Activated T-helper 9 cell treated with anti-CD3 and anti-CD28 coated beads, Interleukin-2, amount 50 U/mL, for 16 hours (primary cell): ENCODE measurements around the gene OSBPL5.

Experiments used
- DNase-seq: peaks from one replicate; pipeline ENCODE4 v3.0.0-alpha.2; 2020; ENCODE audit warnings: low read depth

Gene OSBPL5

DNA sequence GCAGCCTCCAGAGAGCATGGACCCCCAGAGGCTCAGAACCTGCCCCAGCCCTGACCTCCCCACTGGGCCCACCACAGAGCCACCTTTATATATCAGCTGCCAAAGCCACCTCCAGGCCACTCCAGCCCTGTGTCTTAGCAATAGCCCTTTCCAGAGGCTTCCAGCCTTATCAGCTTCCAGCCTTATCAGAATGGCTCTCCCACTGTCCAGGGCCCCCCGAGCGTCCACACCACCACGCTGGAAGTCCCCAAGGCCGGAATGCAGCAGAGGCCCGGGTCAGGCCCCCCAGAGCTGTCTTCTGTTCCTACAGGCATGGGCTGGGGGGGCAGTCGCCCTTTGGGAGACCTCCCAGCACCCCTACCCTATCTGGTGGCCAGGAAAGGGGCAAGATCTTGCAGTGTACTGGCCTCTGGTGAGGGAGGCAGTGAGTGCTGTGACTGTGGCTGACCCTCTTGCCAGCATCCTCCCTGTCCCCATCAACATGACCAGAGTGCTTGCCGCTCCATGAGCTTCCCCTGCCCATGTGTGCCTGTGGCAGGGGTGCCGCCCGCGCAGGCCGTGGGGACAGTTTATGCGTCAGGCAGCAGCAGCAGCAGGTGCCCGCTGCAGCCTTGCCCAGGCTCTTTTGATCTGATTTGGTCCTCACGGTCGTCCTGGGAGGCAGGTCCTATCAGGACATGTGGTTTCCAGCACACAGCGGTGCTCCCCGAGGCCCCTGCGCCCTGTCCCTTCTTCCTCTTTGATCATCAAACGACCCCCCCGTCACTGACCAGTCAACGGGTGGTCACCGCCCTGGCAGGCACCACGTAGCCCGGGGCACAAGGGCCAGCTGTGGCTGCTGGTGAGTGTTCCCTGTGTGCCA lies 15.9 kb downstream of the OSBPL5 start:
- DNase-seq = no peak

DNA sequence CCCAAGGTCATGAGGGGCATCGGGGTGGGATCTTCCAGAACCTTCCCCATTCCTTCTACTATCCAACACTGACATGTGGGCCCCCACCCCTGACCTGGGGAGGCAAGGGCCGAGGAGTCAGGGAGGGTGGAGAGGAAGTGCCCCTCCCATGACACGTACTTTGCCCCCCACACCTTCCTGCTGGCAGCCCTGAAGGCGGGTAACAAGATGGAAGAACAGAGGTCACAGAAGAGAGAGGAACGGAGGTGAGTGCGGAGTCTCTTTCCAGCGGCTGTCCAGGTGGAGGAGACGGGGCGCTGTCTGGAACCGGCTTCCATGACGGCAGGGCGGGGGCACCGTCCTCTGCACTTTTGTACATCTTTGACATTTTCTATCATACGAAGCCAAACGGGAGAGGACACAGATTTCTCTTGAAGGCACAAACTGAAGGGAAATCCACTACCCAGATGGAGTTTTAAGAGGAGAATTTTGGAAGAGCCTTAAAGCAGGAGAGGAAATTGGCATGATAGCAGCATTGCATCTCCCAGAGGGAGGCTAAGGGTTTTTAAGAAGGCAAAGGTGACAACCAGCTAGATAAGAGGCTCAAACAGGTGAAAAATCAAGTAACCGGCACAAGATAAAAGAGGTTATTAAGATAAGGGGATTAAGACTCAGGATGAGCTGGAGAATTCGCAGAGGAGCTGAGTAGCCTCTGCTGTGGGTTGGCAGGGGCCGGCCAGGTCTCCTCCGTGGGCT lies 16.7 kb downstream of the OSBPL5 start:
- DNase-seq = no peak

DNA sequence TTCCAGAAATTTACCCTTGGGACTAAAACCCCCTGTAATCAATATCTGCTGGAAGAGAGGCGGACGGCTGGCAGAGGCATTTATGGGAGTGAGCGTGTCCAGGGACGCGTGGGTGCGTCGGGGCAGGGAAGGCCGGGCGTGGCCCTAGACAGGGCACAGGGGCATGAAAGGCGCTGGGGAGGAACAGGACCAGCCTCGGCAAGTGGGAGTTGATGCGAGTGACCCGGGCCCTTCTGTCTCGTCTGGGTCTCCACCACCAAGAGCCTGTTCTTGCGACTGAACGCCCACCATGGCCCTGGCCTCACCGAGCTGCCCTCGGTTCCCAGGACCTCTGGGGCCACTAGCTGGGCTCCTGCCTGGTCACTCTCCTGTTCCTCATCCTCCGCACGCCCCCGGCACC lies 17.5 kb downstream of the OSBPL5 start:
- DNase-seq = no peak

DNA sequence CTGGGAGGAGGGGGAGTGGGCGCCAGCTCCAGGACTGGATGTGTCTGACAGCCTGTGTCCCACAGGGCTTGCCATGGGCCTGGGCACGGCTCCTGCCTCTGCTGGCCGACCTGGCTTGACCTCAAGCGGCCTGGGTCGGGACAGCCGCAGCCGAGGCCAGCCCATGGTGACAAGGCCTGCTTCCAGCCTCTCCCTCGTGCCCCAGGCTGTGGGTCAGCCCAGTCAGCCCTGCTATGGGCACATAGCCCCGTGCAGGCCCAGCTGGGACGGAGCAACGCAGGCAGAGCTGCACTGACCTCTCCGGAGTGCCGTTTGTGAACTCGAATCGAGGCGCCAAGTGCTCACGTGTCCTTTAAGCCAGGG lies 17.9 kb downstream of the OSBPL5 start:
- no peak for DNase-seq

DNA sequence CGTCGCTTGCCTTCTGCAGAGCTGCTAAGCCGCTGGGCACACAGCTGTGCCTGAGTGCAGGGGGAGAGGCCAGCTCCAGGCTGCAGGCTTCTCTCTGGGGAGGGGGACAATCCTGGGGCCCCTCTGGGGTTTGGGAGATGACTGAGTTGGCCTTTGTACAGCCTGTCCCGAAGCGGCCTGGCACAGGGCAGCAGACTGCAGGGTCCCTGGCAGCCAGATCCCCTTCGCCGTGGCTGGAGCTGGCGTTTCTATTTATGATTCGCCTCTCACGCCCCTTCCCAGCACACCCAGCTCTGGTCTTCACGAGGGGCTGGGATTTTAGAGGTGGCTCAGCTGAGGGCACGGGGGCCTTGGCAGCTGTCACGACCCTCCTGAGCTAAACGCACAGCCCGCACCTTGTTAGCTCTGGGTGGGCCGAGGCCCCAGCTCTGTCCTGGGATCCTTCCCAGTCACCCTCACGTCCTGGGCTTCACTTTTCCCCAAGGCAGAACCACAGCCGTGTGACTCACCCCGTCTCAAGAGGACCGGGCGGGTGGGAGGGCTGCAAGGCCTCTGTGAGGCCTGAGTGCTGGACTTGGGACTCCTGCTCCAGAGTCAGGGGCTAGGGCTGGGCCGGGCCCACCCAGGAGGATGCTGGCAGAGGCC lies 18.4 kb downstream of the OSBPL5 start:
- DNase-seq = no peak

DNA sequence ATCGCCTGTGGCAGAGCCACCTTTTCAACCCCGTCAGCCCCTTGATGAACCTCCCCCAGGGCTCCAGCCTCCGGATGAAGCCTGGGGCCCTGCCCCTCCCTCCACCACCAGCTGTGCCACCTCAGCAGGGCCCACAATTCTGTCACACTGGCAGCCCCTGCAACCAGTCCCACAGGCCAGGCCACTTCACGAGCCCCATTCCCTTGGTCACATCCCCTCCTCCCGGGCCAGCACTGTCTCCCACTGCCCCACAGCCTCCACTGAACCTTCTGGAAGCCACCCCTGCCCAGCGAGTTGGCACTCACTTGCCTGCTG lies 19.9 kb downstream of the OSBPL5 start:
- DNase-seq = no peak

DNA sequence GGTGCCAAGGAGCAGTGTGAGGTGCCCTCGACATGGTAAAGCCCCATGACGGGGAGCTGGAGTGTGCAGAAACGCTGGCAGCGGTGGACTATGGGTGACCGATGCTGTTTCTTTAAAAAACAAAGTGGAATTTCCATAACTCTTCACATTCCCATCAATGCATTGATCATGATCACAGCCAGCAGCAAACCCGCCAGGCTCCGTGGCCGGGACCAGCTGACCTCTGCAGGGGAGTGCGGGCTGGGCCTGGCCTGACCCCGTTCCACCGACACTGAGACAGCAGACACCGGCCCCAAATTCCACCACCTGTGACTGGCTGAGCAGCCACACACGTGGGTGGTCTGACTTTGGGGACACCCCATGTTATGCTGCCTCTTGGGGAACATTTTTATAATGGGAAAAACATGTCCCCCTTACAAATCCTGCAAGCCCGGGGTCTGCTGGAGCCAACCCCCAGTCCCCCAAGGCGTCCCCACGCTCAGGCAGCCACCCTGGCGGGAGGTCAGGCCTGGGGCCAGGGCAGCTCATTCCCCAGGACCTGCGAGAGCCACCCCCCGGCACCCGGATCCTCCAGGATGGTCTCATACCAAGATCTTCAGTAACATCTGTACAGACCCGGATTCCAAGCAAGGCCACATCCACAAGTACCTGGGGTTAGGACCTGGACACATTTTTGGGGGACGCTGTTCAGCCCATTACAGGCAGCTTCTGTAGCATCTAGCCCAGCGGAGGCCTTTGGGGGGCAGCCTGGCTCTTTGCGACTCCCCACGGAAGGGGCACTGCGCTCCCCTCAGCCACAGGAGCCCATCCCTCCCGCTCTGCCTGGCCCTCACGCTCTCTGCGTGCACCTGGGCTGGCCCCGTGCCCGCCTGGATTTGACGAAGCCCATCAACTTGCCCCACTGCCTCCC lies 20.6 kb downstream of the OSBPL5 start:
- DNase-seq = no peak

DNA sequence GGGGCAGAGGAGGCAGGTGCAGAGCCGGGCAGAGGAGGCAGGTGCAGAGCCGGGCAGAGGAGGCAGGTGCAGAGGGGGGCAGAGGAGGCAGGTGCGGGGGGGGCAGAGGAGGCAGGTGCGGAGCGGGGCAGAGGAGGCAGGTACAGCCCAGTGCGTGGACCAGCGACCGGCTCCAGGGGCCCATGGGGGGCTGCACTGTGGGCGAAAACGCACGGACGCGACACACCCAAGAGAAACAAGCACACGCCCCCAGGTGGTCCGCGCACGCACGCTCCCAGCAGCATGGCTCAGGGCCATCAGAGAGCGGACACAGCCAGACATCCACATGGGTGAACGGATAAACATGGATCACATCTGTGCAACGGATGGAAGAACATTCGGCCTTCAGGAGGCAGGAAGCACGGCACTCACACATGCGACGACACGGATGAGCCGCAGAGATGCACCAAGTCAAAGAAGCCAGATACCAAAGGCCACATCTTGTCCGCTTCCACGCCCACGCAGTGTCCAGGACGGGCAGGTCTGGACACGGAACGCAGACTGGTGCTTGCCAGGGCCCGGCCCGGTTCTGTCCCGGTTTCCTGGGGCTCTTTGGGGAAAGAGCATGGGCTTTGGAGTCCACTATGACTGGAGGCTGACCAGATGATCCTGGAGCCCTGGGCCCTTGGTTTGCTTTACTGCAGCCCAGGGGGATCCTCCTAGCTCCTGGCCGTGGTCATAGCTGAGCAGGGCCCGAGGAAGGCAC lies 21.8 kb downstream of the OSBPL5 start:
- DNase-seq = no peak

DNA sequence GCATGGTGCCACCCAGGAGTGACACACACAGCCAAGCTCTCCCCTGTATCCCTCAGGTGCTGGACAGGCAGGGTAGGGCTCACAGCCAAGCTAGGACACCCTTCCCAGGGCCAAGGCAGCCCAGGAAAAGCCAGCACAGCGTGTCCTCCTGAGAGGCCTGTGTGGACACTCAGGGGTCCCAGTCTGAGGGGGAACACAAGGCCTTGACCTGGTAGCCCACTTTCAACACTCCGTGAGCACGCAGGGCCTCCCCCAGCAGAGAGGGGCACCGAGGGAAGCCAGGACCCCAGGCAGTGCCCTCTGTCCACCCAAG lies 24.9 kb downstream of the OSBPL5 start:
- DNase-seq = no peak

DNA sequence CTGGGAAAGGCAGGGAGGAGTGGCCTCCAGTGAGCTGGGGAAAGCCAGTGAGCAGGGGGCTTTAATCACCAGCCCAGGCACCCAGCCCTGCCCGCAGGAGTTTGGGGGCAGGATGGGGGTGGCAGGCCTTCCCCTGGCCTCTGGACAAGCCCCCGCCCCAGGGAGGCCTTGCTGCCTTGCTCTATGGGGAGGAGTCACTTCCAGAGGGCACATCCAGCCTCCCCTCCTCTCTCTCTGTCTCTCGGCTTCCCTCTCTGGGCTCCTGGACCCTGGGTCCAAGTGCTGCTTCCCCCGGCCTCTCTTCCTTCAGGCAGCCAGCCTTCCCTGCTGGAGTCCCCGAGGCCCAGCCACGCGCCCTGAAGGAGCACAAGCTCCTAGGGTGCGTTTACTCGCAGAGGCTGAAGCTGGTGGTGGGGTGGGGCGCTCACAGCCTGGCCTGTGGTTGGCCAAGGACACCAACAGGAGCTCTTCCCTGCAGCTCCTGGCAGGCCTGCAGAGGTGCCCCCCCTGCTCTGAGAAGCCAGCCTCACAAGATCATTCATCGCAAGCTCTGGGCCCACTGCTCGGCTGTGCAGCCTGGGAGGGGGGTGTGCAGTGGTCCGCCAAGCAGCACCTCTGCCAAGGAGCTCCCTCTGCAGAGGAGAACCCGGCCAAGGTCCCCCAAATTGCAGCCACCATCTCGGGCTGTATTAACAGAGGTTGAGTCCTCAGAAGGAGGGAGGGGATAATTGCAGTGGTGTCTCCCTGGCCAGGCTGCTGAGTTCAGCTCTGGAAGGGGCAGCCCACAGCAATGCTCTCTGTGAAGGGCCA lies 25.4 kb downstream of the OSBPL5 start:
- no peak for DNase-seq

DNA sequence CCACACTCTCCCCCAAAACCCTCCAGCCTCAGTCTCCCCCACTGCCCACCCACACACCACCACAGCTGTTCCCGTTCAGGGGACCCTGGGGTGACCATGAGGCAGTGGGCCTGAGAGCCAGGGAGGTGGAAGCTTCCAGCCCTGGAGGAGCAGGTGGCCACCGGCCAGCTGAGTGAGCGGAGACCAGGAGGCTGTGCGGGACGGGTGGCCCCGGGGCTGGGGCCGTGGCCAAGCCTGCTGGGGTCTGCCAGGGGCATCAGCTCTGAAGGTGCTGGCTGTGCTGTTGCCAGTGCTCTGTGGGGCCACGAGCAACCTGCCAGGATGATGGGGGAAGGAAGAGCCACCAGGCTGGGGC lies 26.0 kb downstream of the OSBPL5 start:
- no peak for DNase-seq

DNA sequence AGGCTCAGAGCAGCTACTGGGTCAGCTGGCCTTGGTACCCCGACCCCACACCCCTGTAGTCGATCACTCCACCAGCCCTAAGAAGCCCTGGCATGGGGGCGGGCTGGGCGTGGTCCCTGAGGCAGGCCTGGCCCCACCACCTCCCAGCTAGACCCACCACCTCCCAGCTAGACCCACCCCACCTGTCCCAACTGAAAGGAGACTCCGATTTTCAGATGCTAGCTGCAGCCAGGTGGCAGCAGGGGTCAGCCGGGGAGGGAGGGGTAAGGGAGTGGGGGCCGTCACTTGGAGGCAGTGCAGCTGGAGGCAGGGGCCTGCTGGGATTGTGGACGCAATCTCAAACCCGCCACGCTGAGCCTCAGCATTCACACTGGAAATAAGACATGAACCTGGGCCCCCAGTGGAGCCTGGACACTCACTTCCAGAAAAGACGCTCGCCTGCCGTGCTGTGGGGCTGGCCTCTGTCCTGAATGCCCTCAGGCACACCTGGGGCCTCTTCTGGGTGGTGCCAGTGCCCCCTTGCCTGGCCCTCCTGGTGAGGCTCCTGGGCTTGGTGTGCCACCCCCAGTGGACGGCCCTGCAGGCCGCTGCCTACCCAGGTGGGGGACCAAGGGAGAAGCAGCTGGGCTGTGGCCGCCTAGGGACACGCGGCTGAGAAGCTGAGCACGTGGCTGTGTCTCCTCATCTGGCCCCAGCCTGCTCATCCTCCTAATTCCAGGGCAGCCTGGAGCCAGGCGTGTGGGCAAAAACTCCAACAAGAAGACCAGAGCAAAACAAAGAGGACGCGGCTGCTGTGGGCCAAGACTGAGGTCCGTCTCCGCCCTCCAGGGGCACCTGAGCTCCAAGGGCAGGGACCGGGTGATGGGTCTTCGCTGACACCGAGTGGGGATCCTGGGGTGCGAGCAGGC lies 26.7 kb downstream of the OSBPL5 start:
- DNase-seq = no peak

DNA sequence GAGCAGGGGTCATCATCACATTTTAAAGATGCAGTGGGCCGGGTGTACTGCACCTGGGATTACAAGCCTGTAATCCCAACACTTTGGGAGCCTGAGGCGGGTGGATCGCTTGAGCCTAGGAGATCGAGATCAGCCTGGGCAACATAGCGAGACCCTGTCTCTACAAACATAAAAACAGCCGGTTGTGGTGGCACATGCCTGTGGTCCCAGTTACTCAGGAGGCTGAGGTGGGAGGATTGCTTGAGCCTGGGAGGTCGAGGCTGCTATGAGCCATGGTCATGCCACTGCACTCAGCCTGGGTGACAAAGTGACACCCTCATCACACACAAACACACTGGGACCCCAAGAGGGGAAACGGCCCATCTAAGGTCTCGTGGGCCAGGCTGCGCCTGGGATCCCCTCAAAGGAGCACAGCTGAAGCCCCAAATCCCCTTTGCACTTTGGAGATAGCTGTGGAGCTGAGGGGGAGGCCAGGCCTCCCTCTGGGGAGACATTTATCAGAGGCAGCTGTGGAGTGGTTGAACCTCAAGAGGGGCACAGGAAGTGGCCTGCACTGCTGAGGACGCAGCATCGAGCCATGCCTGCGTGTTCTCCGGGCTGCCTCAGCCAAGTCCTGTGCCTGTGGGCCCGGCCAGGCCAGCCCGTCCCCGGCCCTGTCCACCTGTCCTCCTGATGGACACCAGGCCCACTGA lies 27.5 kb downstream of the OSBPL5 start:
- DNase-seq = no peak

DNA sequence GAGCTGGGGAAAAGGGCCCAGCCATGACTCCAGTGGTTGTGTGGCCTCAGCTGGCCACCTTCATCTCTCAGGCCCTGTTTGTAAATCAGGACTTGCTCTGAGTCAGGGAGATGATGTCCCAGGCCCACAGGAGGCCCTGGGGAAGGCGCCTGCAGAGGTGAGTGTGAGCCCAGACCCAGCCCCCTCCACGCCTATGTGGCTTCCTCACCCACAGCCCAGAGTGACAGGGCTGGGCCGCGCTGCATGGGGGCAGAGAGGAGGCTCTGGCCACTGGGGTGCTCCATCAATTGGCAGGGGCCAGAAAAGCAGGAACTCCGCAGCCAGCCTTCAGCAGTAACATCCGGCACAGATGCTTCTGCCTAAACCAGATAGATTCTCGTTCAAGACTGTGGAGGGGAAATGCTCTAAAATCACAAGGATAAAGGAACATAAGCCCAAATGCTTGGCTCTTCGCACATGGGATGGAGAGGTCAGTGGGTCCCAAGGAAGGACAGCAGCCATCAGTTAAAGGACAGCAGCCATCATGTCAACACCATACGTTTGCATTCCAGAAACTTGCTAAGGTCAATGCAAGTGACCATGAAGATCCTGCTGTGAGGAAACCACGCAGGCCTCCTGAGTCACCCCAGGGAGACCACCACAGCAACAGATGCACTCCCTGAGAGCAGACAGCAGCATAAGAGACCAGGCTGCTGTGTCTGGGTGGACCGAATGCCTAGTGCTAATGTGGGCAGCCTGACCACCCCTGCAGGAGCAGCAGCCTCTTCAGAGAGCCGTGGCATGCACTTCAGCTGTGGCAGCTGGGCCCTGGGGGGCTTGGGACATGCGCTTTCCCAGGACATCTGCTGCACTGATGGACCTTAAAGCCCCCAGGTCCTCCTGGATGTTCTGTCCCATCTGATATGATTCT lies 28.3 kb downstream of the OSBPL5 start:
- DNase-seq = no peak

DNA sequence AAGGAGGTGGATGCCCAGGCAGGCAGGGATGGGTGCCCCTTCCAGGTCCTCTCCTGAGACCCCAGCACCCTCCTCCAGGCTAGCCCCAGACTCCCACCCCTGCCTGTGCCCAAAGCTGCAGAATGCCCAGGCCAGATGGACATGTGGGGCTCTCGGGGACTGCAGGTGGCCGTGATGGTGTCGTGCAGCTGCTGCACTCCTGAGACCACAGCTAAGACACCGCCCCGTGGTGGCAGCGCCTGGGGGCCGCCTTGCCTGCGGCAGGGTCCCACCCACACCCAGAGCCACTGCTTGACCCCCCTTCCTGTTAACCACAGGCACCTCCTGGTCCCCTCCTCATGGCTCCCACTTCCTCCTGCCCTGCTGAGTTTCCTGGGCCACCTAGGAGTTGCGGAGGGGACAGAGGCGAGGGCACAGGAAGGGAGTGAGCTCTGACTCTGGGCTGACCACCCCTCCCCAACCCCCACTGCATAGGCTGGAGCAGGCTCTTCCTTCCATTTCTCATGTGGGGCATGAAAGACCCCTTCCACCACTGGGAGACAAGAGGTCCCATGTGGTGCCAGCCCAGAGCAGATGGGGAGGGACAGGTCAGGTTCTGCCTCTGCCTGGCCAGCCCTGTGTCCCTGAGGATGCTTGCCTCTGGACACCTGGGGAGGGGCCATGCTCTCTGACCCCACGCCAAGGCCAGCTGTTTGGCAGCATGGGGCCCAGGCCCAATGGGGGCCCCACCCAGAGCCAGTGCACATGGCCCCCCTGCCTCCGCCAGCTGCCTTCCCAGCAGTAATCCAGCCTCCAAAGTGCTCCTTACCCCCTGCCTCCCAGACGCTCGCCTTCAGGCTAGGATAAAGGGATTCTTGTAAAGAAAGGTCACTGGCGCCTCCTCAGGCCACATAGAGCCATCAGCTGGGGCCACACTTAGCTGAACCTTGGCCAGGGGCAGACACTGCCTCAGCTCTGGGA lies 29.3 kb downstream of the OSBPL5 start:
- DNase-seq = no peak

DNA sequence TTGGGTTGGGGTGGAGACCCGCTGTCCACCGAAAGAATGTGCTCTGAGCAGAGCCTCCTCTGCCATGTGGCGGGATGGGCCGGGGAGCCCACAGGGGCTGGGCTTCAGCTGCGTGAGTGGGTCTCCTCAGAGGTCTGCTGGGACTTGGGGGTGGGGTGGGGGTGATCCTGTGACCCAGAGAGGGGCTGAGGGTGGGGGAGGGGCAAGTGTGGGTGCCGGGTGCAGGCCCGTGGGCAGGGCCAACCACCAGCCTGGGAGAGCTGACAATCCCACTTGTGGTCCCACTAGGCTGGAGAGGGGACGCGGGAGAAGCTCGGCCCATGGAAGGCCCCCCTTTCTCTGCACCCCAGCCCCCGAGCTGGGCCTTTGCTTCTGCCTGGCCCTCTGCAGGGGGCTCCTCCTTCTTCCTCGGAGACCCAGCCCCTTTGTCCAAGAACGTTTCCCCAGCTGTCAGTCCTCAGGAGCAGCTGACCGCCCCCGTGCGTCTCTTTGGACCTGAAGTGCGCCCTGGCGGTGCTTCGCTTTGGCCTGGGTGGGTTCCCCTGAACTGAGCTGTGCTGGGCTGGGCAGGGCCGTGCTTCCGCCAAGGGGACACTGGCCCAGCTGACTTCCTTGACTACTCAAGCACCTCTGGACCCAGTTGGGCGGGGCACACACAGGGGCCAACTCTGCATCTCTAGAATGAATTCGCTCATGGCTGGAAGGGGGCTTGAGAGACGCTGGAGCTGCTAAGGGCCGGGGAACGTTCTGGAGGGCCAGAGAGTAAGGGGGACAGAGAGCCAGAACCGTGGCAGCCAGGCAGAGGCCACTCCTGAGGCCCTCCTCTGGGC lies 30.2 kb downstream of the OSBPL5 start:
- no peak for DNase-seq
